Neural progenitor cell (in vitro differentiated cells): Measurements from ENCODE around the gene SFMBT2. TPM values are rescaled to one million over a fixed set of nuclear protein-coding genes. Genes with fewer than 3 reads are reported as not detected.
"Not testable (repeated sequence)": the region's sequence is repeated elsewhere in the genome, so short reads cannot be mapped to it uniquely, and the experiment has no call there.

Experiments
- DNase-seq: peaks from one replicate; pipeline ENCODE4 v3.0.0-alpha.2; 2016; ENCODE audit warnings: low spot score
- H2AFZ ChIP-seq: fragments of 200-600 bp; sonication (generic); replicated peaks from 2 replicates; pipeline ENCODE4 v1.6.1; 2016; ENCODE audit warnings: antibody characterized with exemption
- H3F3A ChIP-seq: fragments of 200-600 bp; sonication (generic); 2 replicates; pipeline ENCODE4 v1.6.1; 2016; ENCODE audit warnings: antibody characterized with exemption, low read depth
- H3K27ac ChIP-seq: fragments of 200-600 bp; sonication (generic); 2 replicates; pipeline ENCODE4 v1.5.1; 2016; ENCODE audit warnings: mild to moderate bottlenecking
- H3K27me3 ChIP-seq: fragments of 200-600 bp; sonication (generic); 2 replicates; pipeline ENCODE4 v1.6.1; 2016; ENCODE audit warnings: mild to moderate bottlenecking, moderate library complexity
- H3K36me3 ChIP-seq: fragments of 200-600 bp; sonication (generic); 2 replicates; pipeline ENCODE4 v1.5.1; 2016
- H3K4me1 ChIP-seq: fragments of 200-600 bp; sonication (generic); 2 replicates; pipeline ENCODE4 v1.6.1; 2016; ENCODE audit warnings: mixed run types
- H3K4me2 ChIP-seq: fragments of 200-600 bp; sonication (generic); 2 replicates; pipeline ENCODE4 v1.6.1; 2016
- H3K4me3 ChIP-seq: fragments of 200-600 bp; sonication (generic); 2 replicates; pipeline ENCODE4 v1.5.1; 2016
- H3K79me2 ChIP-seq: fragments of 200-600 bp; sonication (generic); 2 replicates; pipeline ENCODE4 v1.6.1; 2016; ENCODE audit warnings: low read depth
- H3K9ac ChIP-seq: fragments of 200-600 bp; sonication (generic); 2 replicates; pipeline ENCODE4 v1.6.1; 2016
- H3K9me3 ChIP-seq: fragments of 200-600 bp; sonication (generic); 2 replicates; pipeline ENCODE4 v1.5.1; 2016; ENCODE audit warnings: low read depth
- H4K20me1 ChIP-seq: fragments of 200-600 bp; sonication (generic); 2 replicates; pipeline ENCODE4 v1.6.1; 2016; ENCODE audit warnings: low read depth
- H3K27ac Mint-ChIP-seq: 3 replicates; pipeline ENCODE4 v1.8.0; 2021; ENCODE audit warnings: mixed read lengths
- H3K27me3 Mint-ChIP-seq: 2 replicates; pipeline ENCODE4 v1.8.0; 2022; ENCODE audit warnings: low read depth, mild to moderate bottlenecking, inconsistent platforms, moderate library complexity, mixed read lengths; ENCODE audit not compliant: insufficient read depth
- H3K36me3 Mint-ChIP-seq: 3 replicates; pipeline ENCODE4 v1.8.0; 2021; ENCODE audit warnings: mixed read lengths
- H3K4me1 Mint-ChIP-seq: 3 replicates; pipeline ENCODE4 v1.8.0; 2021; ENCODE audit warnings: mixed read lengths
- H3K4me3 Mint-ChIP-seq: 3 replicates; pipeline ENCODE4 v1.8.0; 2021; ENCODE audit warnings: mild to moderate bottlenecking, moderate library complexity, mixed read lengths
- H3K9me3 Mint-ChIP-seq: 3 replicates; pipeline ENCODE4 v1.8.0; 2020; ENCODE audit warnings: mixed read lengths
- CTCF ChIP-seq: fragments of 200-600 bp; sonication (generic); IDR thresholded peaks from 2 replicates; pipeline ENCODE4 v1.5.1; 2017; ENCODE audit warnings: antibody characterized with exemption, mild to moderate bottlenecking
- EZH2 ChIP-seq: fragments of 200-600 bp; sonication (generic); IDR thresholded peaks from 2 replicates; pipeline ENCODE4 v1.6.1; 2017; ENCODE audit warnings: antibody characterized with exemption, mild to moderate bottlenecking, moderate library complexity
- EZH2phosphoT487 ChIP-seq: fragments of 200-600 bp; sonication (generic); IDR thresholded peaks from 2 replicates; pipeline ENCODE4 v1.6.1; 2017; ENCODE audit warnings: antibody characterized with exemption
- total RNA-seq: library from RNA; depleted of rRNA; stranded (reverse); fragments of >200 nt; gene quantifications from 2 replicates; pipeline ENCODE4 v1.2.3, GENCODE V29; 2015; ENCODE audit warnings: low replicate concordance

The SFMBT2 gene
- total RNA-seq, 1 donor from 2014 or later: 1.8 TPM

DNA sequence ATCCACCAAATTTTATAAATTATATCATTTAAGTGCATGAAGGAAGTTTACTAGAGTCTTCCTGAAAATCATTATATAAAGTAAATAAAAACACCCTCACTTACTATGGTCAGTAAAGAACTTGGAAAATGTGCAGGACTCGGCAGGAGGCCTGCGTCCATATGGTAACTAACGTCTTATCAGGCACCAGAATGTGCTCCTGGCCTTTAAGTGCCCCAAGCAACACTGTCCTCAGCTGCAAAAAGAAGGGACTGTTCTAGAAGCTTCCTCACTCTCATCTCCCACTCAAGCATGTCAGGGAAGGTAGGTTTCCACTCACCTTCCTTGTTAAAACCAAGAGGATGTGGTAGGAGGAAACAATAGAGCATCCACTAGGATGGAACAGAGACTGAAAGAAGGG is 11.3 kb downstream of the SFMBT2 start:
- H3K27ac ChIP-seq: no peak overlapping the region

DNA sequence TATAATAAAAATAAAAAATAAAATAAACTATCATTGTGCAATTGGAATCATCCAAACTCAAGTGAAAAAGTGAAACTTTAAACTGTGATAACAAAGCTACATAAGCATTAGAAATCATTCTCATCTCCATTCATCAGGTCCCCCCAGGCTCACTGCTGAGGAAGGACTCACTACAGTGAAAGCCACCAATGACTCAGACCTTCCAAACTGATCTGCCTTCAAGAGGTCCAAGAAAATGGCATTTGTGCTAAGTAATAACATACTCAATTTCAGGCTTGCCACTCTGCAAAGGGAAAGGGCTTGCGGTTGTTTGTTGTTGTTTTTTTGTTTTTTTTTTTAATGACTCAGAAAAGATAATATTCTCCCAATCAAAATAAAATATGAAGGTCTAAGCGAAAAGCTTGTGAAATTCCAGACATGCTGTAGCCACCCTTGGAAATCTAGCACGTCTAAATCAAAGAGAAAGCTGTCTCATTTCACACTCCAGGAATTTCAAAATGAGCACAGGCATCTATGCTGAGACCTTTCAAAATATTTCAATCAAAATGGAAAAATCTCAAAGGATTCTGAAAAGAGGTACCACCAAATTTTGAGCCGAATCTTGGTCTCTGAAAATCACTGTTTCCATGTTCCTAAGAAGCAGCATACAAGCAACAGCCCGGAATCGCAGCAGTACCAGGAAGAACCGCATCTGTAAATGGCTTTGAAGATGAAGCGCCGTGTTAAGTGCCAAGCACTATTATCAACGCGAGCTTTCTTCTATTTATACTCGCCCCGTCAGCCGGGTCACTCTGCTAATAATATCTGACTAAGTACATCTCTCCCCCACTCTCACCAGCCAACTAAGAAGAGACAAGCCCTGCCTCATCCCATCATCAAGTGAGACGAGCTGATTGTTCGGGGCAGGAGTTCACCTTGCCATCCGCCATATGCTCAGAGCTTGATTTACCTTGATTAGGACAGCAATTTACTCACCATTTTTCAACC is 13.5 kb downstream of the SFMBT2 start:
- Histone ChIP-seq H3K9ac (no peak overlapping the region), H3K4me3 (no peak overlapping the region), H4K20me1 (no peaks in the 10 kb centered on the region), H3K4me1 (no peaks in the 10 kb centered on the region), H3K79me2 (no peaks in the 10 kb centered on the region), H3K27ac (no peak overlapping the region), H3K36me3 (no peaks in the 10 kb centered on the region), H3K4me2 (no peak overlapping the region), H3F3A (no peaks in the 10 kb centered on the region), H2AFZ (no peak overlapping the region), H3K9me3 (no peaks in the 10 kb centered on the region), H3K27me3 (no peaks in the 10 kb centered on the region)
- peaks cover 6% of the 10 kb centered on the region for H3K27me3 Mint-ChIP-seq
- peaks cover 6% of the 10 kb centered on the region for H3K36me3 Mint-ChIP-seq
- TF ChIP-seq EZH2phosphoT487 (no peak), CTCF (no peak), EZH2 (no peak)
- H3K27ac Mint-ChIP-seq: no peak overlapping the region
- H3K4me3 Mint-ChIP-seq: no peak overlapping the region
- DNase-seq: no peak
- H3K4me1 Mint-ChIP-seq: no peaks in the 10 kb centered on the region
- H3K9me3 Mint-ChIP-seq: no peaks in the 10 kb centered on the region

More for the DNA sequence above, 11.3 kb downstream of the SFMBT2 start:
- Histone ChIP-seq H3K9ac (no peak overlapping the region), H3K9me3 (no peaks in the 10 kb centered on the region), H3K4me3 (no peak overlapping the region), H3F3A (no peaks in the 10 kb centered on the region), H3K4me2 (no peak overlapping the region), H3K79me2 (no peaks in the 10 kb centered on the region), H3K4me1 (no peaks in the 10 kb centered on the region), H4K20me1 (no peaks in the 10 kb centered on the region), H2AFZ (no peak overlapping the region), H3K36me3 (no peaks in the 10 kb centered on the region), H3K27me3 (no peaks in the 10 kb centered on the region)
- Mint-ChIP-seq H3K9me3 (no peaks in the 10 kb centered on the region), H3K36me3 (peaks cover 3% of the 10 kb centered on the region), H3K4me3 (no peak overlapping the region), H3K4me1 (no peaks in the 10 kb centered on the region), H3K27me3 (peaks cover 6% of the 10 kb centered on the region), H3K27ac (no peak overlapping the region)
- DNase-seq: no peak
- TF ChIP-seq CTCF: no peak
- TF ChIP-seq EZH2: no peak
- TF ChIP-seq EZH2phosphoT487: no peak

DNA sequence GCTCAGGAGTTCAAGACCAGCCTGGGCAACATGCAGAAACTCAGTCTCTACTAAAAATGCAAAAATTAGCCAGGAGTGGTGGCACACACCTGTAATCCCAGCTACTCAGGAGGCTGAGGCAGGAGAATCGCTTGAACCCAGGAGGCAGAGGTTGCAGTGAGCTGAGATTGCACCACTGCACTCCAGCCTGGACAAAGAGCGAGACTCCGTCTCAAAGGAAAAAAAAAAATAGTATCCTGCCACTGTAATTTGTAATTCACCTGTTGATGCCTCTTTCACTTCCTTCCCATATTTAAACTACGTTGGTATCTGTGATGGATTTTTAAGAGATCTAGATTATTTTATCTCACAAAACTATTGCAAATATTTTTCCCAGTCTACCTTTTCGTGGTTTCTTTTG is 18.5 kb downstream of the SFMBT2 start:
- H3K79me2 ChIP-seq, H3K9me3 ChIP-seq, H3K4me3 ChIP-seq, H4K20me1 ChIP-seq, H3K27ac Mint-ChIP-seq, H3K9ac ChIP-seq, H3F3A ChIP-seq, H3K36me3 ChIP-seq, H3K27ac ChIP-seq, H3K4me1 ChIP-seq, H2AFZ ChIP-seq, H3K4me1 Mint-ChIP-seq, H3K36me3 Mint-ChIP-seq, H3K9me3 Mint-ChIP-seq, H3K27me3 Mint-ChIP-seq, H3K4me3 Mint-ChIP-seq, DNase-seq, H3K4me2 ChIP-seq, H3K27me3 ChIP-seq: not testable (repeated sequence)

DNA sequence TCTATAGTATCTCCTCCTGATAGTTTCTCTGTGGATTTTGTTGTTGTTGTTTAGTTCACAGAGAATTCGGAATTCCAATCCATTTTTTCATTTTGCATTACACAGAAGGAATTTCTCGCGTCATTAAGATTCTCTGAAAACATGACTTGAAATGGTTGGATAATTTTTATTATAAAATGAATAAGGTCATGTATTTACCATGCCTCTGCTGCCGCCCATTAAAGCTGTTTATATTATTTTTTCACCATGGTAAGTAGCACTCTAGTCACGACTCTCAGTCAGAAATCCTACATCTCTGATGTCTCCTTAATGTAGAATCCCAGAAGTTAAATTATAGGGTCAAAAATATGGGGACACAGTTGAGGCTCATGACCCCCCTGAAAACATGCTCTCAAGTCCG is 19.1 kb downstream of the SFMBT2 start:
- Histone ChIP-seq H3K27ac (no peak overlapping the region), H3K36me3 (no peaks in the 10 kb centered on the region), H3K79me2 (no peaks in the 10 kb centered on the region), H3K4me3 (no peak overlapping the region), H3K4me2 (no peak overlapping the region), H2AFZ (no peak overlapping the region), H3K4me1 (no peaks in the 10 kb centered on the region), H3K9ac (no peak overlapping the region), H3F3A (no peaks in the 10 kb centered on the region), H4K20me1 (no peaks in the 10 kb centered on the region), H3K27me3 (no peaks in the 10 kb centered on the region), H3K9me3 (no peaks in the 10 kb centered on the region)
- Mint-ChIP-seq H3K27me3 (peaks cover 2% of the 10 kb centered on the region), H3K4me1 (no peaks in the 10 kb centered on the region), H3K9me3 (no peaks in the 10 kb centered on the region), H3K27ac (no peak overlapping the region), H3K36me3 (peaks cover 4% of the 10 kb centered on the region), H3K4me3 (no peak overlapping the region)
- DNase-seq: no peak
- TF ChIP-seq EZH2phosphoT487 (no peak), CTCF (no peak), EZH2 (no peak)

- H3F3A ChIP-seq, H3K79me2 ChIP-seq, H4K20me1 ChIP-seq, H3K27ac Mint-ChIP-seq, H3K27ac ChIP-seq, H3K4me2 ChIP-seq, H3K9me3 ChIP-seq, H3K4me3 Mint-ChIP-seq, H3K4me1 ChIP-seq, H3K9ac ChIP-seq, H3K9me3 Mint-ChIP-seq, H3K27me3 Mint-ChIP-seq, DNase-seq, H3K36me3 Mint-ChIP-seq, H3K27me3 ChIP-seq, H3K4me3 ChIP-seq, H3K4me1 Mint-ChIP-seq, H2AFZ ChIP-seq, H3K36me3 ChIP-seq: not testable (repeated sequence)
These were observed 20.1 kb downstream of the SFMBT2 start for GRCh38 chr10:7390689-7391110.
